Stimulated activated naive CD4-positive, alpha-beta T cell (primary cell): ENCODE data around the gene GNA12.
"Not testable (repeated sequence)": the region's sequence is repeated elsewhere in the genome, so short reads cannot be mapped to it uniquely, and the experiment has no call there.

Experiments
- DNase-seq, 6 experiments: peaks; one replicate each; lab custom pipeline; 2025; lab: John Stamatoyannopoulos, UW

The GNA12 gene

DNA sequence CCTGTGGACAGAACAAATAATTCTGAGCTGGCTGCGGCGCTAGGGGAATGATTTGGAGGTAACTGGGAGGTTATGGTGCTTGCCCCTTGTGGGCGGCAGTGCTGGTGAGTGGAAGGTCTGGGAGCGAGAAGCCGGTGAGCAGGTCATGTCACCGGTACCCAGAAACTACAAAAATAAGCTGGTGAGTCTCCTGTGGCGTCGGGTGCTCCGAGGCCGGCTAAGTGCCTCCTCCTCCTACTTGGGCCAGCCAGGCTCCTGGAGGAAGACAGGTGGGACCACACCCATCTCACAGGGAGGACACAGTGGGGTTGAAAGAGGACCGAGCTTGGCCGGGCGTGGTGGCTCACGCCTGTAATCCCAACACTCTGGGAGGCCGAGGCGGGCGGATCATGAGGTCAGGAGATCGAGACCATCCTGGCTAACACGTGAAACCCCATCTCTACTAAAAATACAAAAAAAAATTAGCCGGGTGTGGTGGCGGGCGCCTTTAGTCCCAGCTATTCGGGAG is 152.1 kb downstream of the GNA12 start:
- DNase-seq, result not testable (repeated sequence)

DNA sequence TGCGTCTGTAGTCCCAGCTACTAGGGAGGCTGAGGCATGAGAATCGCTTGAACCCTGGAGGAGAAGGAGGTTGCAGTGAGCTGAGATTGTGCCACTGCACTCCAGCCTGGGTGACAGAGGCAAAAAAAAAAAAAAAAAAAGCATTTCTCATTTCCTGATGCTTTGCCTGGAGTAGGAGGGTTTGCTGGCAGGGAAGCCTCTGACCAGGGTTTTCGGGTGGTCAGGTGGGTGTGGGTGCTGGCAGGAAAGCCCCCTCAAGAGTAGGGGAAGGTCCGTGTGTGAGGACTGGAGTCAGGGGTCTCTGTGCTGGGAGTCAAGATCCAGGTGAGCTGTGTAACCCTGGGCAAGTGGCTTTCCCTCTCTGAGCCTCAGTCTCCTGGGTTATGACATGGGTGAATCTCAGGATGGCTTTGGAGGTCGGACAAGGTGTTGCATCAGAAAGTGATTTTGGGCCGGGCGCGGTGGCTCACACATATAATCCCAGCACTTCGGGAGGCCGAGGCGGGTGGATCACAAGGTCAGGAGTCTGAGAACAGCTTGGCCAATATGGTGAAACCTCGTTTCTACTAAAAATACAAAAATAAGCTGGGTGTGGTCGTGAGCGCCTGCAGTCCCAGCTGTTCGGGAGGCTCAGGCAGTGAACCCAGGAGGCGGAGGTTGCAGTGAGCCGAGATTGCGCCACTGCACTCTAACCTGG is 152.9 kb downstream of the GNA12 start:
- DNase-seq, result no peak

GRCh38 chr7:2689951-2690705 is 154.0 kb downstream of the GNA12 start:
- DNase-seq, result no peak

GRCh38 chr7:2689343-2689847 is 154.7 kb downstream of the GNA12 start:
- DNase-seq, result no peak

DNA sequence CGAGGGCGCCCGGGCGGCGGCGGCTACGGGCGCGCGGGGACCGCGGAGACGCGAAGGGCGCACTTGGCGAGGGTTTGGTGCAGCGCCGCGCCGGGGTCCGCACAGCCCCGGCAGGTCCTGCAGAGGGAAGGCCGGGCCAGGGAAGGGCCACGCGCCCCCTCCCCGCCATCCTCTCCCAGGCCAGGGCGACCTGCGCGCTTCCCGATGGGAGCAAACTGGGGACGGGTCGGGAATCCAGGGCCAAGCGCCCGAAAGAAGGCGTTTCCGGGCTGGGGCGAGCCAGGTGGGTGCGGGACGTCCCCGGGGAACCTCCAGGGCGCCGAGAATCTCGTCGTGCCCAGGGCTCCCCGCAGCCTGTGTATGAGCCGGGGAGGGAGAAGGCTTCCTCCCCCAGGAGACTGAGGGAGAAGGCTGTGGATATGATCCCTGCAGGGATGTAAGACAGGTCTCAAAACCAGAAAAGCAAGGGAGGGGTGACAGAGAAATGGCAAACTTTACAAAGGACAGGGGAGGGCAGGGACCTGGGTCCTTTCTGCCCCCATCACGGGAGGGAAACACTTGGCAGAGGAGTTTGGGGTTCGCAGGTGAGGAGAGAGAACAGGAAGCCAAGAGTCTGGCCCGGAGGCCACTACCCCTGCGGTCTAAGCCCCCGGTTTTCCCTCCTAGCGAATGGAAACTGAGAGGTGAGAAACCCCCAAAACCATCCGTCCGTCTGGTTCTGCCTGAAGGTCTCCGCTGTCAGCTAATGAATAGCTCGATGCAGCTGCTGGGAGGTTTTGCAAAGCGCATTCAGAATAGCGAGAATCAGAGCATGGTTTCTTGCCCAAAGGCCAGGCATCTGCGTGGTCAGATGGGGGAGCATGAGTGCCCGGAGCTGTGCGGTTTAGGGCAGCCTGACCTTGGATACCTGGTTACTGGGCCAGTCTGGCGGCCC is 155.4 kb downstream of the GNA12 start:
- no peak for DNase-seq

GRCh38 chr7:2687881-2688318 is 156.2 kb downstream of the GNA12 start, which contains the start of gene AMZ1:
Gene AMZ1 (plus strand): TSS chr7:2688202. CDS start chr7:2700452, 12,250 bp downstream.
- no peak for DNase-seq

DNA sequence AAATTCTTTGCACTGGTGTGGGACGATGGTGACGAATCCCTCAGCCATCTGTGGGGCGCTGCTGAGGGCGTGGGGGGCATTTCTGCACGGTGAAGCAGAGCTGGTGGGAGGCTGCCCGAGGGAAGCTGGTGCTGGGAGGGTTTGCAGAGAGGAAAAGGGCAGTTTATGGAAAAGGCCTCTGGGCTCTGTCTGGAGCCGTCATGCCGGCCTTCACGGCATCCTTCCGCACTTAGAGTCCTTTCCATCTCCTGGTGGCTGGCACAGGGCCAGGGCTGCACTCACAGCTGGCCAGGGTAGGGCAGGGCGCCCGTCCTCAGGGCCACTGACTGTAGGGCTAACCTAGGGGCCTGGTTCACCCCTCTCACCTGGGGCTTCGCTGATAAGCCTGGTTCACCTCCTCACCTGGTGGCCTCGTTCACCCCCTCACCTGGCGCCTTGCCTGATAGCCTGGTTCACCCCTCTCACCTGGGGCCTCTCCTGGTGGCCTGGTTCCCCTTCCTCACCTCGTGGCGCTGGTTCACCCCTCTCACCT is 156.7 kb downstream of the GNA12 start:
- no peak for DNase-seq

DNA sequence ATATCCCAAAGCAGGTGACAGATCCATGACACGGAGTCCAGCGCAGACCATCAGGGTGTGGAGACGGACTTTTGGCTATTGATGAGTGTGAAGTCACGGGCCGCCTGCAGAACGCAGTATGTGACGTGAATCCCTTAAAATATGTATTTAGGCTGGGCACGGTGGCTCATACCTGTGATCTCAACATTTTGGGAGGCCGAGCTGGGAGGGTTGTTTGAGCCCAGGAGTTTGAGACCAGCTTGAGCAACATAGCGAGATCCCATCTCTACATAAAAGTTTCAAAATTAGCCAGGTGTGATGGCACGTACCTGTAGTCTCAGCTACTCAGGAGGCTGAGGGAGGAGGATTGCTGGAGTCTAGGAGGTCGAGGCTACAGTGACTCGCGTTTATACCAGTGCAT is 158.0 kb downstream of the GNA12 start:
- DNase-seq, result no peak

- no peak for DNase-seq
Measured at GRCh38 chr7:2684501-2684900, 159.6 kb downstream of the GNA12 start.

- DNase-seq, result no peak
Measured at GRCh38 chr7:2681929-2682799, 161.9 kb downstream of the GNA12 start.

GRCh38 chr7:2680792-2681490 is 163.2 kb downstream of the GNA12 start:
- DNase-seq, result peak in 4 of 6 experiments; percentile 8 to 44 (median 34)

- DNase-seq, result no peak
Measured at GRCh38 chr7:2680256-2680655, 163.9 kb downstream of the GNA12 start.

DNA sequence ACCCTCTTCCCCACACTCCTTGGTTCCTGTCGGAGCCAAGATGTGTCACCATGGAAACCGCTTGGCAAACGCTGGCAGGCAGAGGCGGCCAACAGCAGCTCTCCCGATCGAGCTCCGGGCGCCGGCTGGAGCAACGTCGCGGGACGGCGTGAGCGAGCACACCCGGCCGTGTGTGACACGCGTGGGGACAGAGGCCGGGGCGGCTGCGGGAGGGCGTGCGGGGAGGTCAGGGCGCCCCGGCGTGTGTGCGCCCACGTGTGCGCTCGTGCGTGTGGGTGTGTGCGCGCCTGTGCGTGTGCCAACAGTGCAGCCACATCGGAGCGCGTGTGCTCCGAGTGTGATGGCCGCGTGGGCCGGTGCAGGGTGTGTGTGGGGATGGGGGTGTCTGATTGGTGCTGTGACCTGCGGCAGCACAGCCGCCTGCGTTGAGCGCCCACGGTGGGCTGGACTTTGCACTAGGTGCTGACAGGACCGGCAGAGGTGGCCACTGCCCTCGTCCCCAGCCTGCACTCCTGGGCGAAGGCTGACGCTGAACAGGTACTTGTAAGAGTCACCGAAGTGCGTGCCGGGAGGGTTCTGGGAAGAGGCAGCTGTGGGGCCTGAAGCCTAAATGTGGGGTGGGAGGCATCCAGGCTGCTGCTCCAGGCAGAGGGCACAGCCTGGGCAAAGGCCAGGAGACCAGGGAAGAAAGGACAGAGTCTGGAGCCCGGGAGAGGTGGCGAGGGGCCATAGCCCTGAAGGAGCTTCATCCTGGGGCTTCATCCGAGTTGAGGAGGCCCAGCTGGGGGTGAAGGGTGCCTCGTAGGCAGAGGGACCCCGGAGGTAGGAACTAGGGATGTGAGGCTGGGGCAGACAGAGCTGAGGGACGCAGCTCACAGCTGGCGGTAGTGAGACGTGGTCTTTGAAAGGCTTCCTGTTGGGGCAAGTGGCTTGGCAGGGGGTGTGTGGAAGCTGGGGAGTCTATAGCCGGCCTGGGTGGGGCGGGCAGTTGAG is 164.7 kb downstream of the GNA12 start:
- DNase-seq, result not testable (repeated sequence)

- DNase-seq, result not testable (repeated sequence)
Measured at GRCh38 chr7:2678454-2678853, 165.7 kb downstream of the GNA12 start.
